Measurements from ENCODE around the gene FIBCD1. TPM values are rescaled to one million over a fixed set of nuclear protein-coding genes. Genes with fewer than 3 reads are reported as not detected.

FIBCD1 gene
- total and polyA plus RNA-seq, 12 donors: 0.11 to 55.7 (median 18.3) TPM

DNA sequence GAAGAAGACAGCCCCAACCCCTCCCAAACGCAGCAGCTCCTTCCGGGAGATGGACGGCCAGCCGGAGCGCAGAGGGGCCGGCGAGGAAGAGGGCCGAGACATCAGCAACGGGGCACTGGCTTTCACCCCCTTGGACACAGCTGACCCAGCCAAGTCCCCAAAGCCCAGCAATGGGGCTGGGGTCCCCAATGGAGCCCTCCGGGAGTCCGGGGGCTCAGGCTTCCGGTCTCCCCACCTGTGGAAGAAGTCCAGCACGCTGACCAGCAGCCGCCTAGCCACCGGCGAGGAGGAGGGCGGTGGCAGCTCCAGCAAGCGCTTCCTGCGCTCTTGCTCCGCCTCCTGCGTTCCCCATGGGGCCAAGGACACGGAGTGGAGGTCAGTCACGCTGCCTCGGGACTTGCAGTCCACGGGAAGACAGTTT is 54.9 kb downstream of the FIBCD1 start:
- 71 to 81% (median 78%) methylated on average over 14 to 25 of the region's 25 CpGs for WGBS, 4 donors
- no peak for TF ChIP-seq POLR2A (IDR thresholded peaks at IDR 0.05)
- TF ChIP-seq, protein P1, sequence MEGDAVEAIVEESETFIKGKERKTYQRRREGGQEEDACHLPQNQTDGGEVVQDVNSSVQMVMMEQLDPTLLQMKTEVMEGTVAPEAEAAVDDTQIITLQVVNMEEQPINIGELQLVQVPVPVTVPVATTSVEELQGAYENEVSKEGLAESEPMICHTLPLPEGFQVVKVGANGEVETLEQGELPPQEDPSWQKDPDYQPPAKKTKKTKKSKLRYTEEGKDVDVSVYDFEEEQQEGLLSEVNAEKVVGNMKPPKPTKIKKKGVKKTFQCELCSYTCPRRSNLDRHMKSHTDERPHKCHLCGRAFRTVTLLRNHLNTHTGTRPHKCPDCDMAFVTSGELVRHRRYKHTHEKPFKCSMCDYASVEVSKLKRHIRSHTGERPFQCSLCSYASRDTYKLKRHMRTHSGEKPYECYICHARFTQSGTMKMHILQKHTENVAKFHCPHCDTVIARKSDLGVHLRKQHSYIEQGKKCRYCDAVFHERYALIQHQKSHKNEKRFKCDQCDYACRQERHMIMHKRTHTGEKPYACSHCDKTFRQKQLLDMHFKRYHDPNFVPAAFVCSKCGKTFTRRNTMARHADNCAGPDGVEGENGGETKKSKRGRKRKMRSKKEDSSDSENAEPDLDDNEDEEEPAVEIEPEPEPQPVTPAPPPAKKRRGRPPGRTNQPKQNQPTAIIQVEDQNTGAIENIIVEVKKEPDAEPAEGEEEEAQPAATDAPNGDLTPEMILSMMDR (IDR thresholded peaks at IDR 0.05): no peak
- Histone ChIP-seq H3K4me3 (no peak overlapping the region), H3K27me3 (no peaks in the 10 kb centered on the region), H3K36me3 (replicated peaks in 1 of 2) (peaks cover 0 to 98% of the 10 kb centered on the region in 2 donors), H3K4me1 (replicated peaks in 1 of 2) (no peaks in the 10 kb centered on the region), H3K27ac (peak overlapping the region in 2 of 5 donors; percentile 50 to 85), H3K9me3 (replicated peaks in 1 of 3) (no peaks in the 10 kb centered on the region)
- intact Hi-C loops (cut with DNase I): no loop called here
- DNase-seq: peak in 5 of 7 donors; percentile 56 to 81 (median 75)

GRCh38 chr9:130883479-130883878 is 55.6 kb downstream of the FIBCD1 start:
- 81 to 93% (median 86%) methylated on average over 5 of the region's 5 CpGs for WGBS, 4 donors
- Histone ChIP-seq H3K9me3 (replicated peaks in 1 of 3) (no peaks in the 10 kb centered on the region), H3K4me1 (replicated peaks in 1 of 2) (no peaks in the 10 kb centered on the region), H3K27ac (peak overlapping the region in 1 of 5 donors; percentile 85), H3K27me3 (no peaks in the 10 kb centered on the region), H3K4me3 (no peak overlapping the region), H3K36me3 (replicated peaks in 1 of 2) (peaks cover 0 to 98% of the 10 kb centered on the region in 2 donors)
- DNase-seq: no peak
- no peak for TF ChIP-seq POLR2A (IDR thresholded peaks at IDR 0.05)
- TF ChIP-seq, protein P1 (IDR thresholded peaks at IDR 0.05): no peak
- intact Hi-C loops (cut with DNase I): no loop called here

DNA sequence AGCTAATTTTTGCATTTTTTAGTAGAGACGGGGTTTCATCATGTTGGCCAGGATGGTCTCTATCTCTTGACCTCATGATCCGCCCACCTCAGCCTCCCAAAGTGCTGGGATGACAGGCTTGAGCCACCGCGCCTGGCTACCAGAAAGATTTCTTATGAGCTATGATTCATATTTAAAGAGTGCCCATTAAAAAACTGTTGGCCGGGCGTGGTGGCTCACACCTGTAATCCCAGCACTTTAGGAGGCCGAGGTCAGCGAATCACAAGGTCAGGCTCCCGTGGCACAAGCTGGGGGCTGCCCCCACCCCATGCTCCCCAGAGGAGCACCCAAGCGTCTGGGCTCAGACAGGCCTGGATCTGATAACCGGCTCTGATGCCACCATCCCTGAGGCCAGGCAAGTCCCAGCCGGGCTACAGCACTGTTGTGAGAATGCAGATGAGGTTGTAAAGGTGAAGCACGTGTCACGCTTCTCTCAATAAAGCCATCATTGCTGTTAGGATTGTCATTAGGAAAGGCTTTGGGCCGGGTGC is 56.3 kb downstream of the FIBCD1 start:
- WGBS, 4 donors: 85 to 90% (median 87%) methylated on average over 8 to 15 of the region's 15 CpGs
- H3K27me3 ChIP-seq: no peaks in the 10 kb centered on the region
- DNase-seq: no peak
- no peak overlapping the region for H3K27ac ChIP-seq
- no peaks in the 10 kb centered on the region for H3K9me3 ChIP-seq (replicated peaks in 1 of 3)
- TF ChIP-seq, protein P1 (IDR thresholded peaks at IDR 0.05): no peak
- TF ChIP-seq POLR2A (IDR thresholded peaks at IDR 0.05): no peak
- intact Hi-C loops (cut with DNase I): no loop called here
- no peak overlapping the region for H3K4me3 ChIP-seq
- peaks cover 0 to 96% of the 10 kb centered on the region in 2 donors for H3K36me3 ChIP-seq (replicated peaks in 1 of 2)
- no peaks in the 10 kb centered on the region for H3K4me1 ChIP-seq (replicated peaks in 1 of 2)

- H3K36me3 ChIP-seq (replicated peaks in 1 of 2): peaks cover 0 to 95% of the 10 kb centered on the region in 2 donors
- H3K4me3 ChIP-seq: no peak overlapping the region
- intact Hi-C loops (cut with DNase I): no loop called here
- no peak for DNase-seq
- 86 to 89% (median 89%) methylated on average over 6 of the region's 6 CpGs for WGBS, 4 donors
- TF ChIP-seq, protein P1 (IDR thresholded peaks at IDR 0.05): no peak
- TF ChIP-seq POLR2A (IDR thresholded peaks at IDR 0.05): no peak
- no peak overlapping the region for H3K27ac ChIP-seq
- no peaks in the 10 kb centered on the region for H3K4me1 ChIP-seq (replicated peaks in 1 of 2)
- H3K9me3 ChIP-seq (replicated peaks in 1 of 3): no peaks in the 10 kb centered on the region
- H3K27me3 ChIP-seq: no peaks in the 10 kb centered on the region
These were observed 57.5 kb downstream of the FIBCD1 start for GRCh38 chr9:130881516-130881915.
